Omental fat pad (tissue), 4 donors: ENCODE data around the gene C5orf52. TPM values are rescaled to one million over a fixed set of nuclear protein-coding genes. Genes with fewer than 3 reads are reported as not detected.
A peak's percentile ranks its signal among the peaks of the same experiment; 100 is the strongest.
"Not testable (repeated sequence)": the region's sequence is repeated elsewhere in the genome, so short reads cannot be mapped to it uniquely, and the experiment has no call there.

Source experiments
- ATAC-seq: fragments of 150-250 bp; one replicate; pipeline ENCODE4 v1.9.1; 2016; ENCODE audit warnings: mild to moderate bottlenecking, moderate library complexity; ENCODE audit not compliant: low FRiP score
- DNase-seq: peaks from one replicate; pipeline ENCODE4 v3.0.0-alpha.2; 2019; ENCODE audit warnings: low spot score
- total RNA-seq, 4 donors: library from RNA; depleted of rRNA; stranded (reverse); fragments of >200 nt; gene quantifications; one replicate each; pipeline ENCODE4 v1.1.0, GENCODE V29; 2016
- TF ChIP-seq, protein P1 (sequence below), 3 donors: fragments of 450-650 bp; IDR thresholded peaks; one replicate each; pipeline ENCODE4 v1.5.1; 2016 to 2017; ENCODE audit warnings: antibody characterized with exemption in 3 of 3, mild to moderate bottlenecking in 3 of 3, moderate library complexity in 2 of 3

Gene C5orf52
- total RNA-seq, 4 donors from 2014 or later: not detected

DNA sequence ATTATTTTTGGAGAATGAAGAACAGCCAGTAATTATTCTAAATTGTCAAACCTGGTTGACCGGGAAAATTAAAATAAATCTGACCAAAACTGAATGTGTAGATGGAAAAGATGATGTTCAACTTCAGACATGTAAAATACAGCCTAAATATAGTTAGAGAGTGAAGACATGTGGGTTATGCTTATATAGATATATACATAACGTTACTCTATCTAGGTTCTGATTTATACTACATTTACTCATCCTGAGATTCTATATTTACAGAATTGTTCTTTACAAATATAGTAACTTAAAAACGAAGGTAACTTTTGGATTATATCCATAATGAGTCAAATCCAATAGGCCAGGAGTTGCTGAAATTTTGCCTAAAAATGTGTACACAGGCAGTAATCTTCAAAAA is 39.1 kb downstream of the C5orf52 start:
- no peak for DNase-seq
- no peak for ATAC-seq
- TF ChIP-seq, protein P1, sequence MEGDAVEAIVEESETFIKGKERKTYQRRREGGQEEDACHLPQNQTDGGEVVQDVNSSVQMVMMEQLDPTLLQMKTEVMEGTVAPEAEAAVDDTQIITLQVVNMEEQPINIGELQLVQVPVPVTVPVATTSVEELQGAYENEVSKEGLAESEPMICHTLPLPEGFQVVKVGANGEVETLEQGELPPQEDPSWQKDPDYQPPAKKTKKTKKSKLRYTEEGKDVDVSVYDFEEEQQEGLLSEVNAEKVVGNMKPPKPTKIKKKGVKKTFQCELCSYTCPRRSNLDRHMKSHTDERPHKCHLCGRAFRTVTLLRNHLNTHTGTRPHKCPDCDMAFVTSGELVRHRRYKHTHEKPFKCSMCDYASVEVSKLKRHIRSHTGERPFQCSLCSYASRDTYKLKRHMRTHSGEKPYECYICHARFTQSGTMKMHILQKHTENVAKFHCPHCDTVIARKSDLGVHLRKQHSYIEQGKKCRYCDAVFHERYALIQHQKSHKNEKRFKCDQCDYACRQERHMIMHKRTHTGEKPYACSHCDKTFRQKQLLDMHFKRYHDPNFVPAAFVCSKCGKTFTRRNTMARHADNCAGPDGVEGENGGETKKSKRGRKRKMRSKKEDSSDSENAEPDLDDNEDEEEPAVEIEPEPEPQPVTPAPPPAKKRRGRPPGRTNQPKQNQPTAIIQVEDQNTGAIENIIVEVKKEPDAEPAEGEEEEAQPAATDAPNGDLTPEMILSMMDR (IDR thresholded peaks at IDR 0.05): no peak

DNA sequence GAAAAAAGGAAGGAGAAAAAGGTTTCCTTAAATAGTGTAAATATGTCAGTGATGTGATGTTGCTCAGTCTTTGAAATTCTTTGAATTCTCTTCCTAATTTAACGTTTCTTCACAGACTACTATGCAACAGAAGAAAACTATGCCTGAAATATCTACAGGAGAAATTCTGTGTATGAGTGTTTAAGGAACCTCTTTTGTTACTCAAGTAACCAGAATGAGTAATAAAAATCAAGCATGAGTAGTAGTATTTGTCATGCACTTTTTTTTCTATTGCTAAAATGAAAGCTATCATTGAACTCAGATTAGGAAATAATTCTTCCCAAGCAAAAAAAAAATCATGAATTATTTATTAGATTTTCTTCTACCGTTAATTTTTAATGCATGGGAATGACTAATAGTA is 39.5 kb downstream of the C5orf52 start:
- TF ChIP-seq, protein P1 (IDR thresholded peaks at IDR 0.05): no peak
- DNase-seq: no peak
- ATAC-seq: peak; percentile 70

DNA sequence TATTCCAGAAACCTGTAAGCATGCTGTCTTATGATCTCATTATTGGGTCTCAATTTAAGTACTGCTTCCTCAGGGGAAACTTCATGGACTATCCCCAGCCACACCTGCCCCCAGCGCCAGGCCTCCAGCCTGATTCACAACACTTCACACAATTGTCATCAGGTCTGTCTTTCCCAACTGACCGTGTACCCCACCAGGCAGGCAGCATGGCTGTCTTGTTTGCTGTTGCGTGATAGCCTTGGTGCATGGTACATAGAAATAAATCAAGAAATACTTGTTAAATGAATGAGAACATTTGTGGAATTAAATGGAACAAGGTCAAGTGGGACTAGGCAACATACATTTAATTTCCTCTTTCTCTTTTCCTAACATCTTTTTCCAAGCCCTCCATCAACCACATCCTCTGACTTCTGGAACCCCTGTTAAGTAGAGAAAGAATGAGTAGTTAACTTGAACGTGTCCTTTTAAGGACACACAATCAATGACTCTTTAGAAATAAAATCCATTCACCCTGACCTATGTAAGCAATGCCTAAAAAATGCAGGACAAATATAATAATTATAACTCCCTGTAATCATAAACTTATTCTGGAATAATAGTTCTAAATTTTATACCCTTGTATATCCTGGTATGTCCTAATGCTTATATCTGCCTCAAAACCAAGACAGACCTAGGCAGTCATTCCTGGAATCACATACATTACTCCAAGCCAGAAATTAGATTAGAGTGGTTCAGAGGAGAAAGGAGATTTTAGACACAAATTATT is 42.7 kb downstream of the C5orf52 start:
- no peak for ATAC-seq
- TF ChIP-seq, protein P1 (IDR thresholded peaks at IDR 0.05): no peak
- no peak for DNase-seq

DNA sequence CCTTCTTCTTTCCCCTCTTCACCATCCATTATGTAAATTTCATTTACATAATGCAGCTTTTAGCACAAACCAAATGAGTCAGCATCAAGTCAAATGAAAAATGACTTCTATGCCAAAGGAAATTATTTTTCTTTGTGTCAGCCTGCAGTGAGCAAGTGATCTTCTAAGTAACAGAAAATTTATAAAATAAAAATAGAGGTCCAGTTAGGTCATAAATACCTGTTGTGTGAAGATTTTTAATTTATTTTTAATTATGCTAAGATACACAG is 43.2 kb downstream of the C5orf52 start:
- no peak for DNase-seq
- TF ChIP-seq, protein P1 (IDR thresholded peaks at IDR 0.05): no peak
- ATAC-seq: no peak

DNA sequence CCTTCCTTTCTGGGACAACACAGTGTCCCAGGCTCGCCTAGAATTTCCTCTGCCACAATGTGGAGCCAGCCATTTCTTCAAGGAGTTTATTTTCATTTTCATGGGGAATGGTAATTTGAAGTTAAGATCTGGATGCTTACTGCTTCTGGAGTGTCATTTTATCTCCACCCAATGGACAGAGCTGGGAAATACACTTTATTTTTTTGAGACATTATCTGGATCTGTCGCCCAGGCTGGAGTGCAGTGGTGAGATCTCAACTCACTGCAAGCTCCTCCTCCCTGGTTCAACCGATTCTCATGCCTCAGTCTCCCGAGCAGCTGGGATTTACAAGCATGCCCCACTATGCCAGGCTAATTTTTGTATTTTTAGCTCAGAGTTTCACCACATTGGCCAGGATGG is 47.2 kb downstream of the C5orf52 start:
- no peak for DNase-seq
- ATAC-seq: peak; percentile 71

DNA sequence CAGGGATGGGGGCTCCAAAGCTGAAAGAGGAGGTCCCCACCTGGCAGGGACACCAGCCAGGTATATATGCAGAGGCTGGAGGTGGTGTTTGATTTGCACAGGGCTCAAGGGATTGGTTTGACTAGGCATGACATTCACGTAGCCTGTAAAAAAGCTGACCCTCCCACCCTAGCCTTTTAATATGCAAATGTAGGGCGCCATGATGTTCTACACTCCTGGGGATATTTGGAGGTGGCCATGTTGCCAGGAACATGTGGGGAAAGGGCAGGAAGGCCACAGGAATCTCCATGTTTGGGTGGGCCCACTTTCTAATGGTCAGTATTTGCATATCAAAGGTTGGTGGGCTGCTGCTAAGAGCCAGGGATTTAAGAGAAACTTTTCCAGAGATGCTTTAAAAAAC is 47.9 kb downstream of the C5orf52 start:
- TF ChIP-seq, protein P1 (IDR thresholded peaks at IDR 0.05): no peak
- no peak for ATAC-seq
- no peak for DNase-seq

More for the DNA sequence above, 47.2 kb downstream of the C5orf52 start:
- TF ChIP-seq, protein P1 (IDR thresholded peaks at IDR 0.05): peak in 2 of 3 donors; percentile 4 to 15

DNA sequence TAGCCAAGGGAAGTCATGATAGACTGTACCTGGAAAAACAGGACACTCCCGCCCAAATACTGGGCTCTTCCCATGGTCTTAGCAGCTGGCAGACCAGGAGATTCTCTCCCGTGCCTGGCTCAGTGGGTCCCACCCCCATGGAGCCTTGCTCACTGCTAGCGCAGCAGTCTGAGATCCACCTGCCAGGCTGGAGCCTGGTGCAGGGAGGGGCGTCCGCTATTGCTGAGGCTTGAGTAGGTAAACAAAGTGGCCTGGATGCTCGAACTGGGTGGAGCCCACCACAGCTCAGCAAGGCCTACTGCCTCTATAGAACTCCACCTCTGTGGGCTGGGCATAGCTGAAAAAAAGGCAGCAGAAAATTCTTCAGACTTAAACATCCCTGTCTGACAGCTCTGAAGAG is 49.8 kb downstream of the C5orf52 start:
- DNase-seq (no peak), ATAC-seq (no peak)
- TF ChIP-seq, protein P1 (IDR thresholded peaks at IDR 0.05): no peak

DNA sequence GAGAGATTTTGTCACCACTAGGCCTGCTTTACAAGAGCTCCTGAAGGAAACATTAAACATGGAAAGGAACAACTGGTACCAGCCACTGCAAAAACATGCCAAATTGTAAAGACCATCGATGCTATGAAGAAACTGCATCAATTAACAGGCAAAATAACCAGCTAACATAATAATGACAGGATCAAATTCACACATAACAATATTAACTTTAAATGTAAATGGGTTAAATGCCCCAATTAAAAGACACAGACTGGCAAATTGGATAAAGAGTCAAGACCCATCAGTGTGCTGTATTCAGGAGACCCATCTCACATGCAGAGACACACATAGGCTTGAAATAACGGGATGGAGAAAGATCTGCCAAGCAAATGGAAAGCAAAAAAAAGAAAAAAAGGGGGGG is 51.6 kb downstream of the C5orf52 start:
- DNase-seq, ATAC-seq: not testable (repeated sequence)

DNA sequence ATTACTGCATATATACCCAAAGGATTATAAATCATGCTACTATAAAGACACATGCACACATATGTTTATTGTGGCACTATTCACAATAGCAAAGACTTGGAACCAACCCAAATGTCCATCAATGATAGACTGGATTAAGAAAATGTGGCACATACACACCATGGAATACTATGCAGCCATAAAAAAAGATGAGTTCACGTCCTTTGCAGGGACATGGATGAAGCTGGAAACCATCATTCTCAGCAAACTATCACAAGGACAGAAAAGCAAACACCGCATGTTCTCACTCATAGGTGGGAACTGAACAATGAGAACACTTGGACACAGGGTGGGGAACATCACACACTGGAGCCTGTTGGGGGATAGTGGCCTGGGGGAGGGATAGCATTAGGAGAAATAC is 55.3 kb downstream of the C5orf52 start:
- not testable (repeated sequence) for ATAC-seq, DNase-seq

DNA sequence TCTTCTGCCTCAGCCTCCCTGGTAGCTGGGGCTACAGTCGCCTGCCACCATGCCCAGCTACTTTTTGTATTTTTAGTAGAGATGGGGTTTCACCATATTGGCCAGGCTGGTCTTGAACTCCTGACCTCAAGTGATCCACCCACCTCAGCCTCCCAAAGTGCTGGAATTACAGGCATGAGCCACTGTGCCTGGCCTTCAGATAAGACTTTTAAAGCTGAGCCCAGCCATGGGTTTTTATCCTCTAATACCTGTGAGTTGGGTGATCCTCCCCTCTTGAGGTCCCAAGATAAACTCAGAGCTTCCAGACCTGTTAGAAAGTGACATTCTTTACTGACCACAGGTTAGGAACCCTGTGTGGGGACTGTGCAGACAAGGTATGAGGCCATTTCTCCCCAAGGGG is 56.5 kb downstream of the C5orf52 start:
- ATAC-seq, DNase-seq: not testable (repeated sequence)
